NB4 (cell line): ENCODE results near the gene SDR42E2.

ENCODE experiments used
- CTCF ChIP-seq: IDR thresholded peaks from one replicate; pipeline ENCODE4 v1.5.1; 2012; ENCODE audit warnings: low read depth, low read length
- MAX ChIP-seq: IDR thresholded peaks from 2 replicates; pipeline ENCODE4 v1.6.1; 2011; ENCODE audit warnings: low read depth, low read length
- MYC ChIP-seq: IDR thresholded peaks from 2 replicates; pipeline ENCODE4 v1.6.1; 2011; ENCODE audit warnings: low read depth, low read length
- POLR2A ChIP-seq: IDR thresholded peaks from 2 replicates; pipeline ENCODE4 v1.6.1; 2011; ENCODE audit warnings: mild to moderate bottlenecking; ENCODE audit not compliant: insufficient read length; ENCODE audit errors: extremely low read depth

- TF ChIP-seq CTCF (no peak), MAX (no peak), POLR2A (no peak), MYC (no peak)
Measured at GRCh38 chr16:22232277-22233036, 70.2 kb downstream of the SDR42E2 start.
